ENCODE data around the gene GRID1.
A peak's percentile ranks its signal among the peaks of the same experiment; 100 is the strongest.

The GRID1 gene

DNA sequence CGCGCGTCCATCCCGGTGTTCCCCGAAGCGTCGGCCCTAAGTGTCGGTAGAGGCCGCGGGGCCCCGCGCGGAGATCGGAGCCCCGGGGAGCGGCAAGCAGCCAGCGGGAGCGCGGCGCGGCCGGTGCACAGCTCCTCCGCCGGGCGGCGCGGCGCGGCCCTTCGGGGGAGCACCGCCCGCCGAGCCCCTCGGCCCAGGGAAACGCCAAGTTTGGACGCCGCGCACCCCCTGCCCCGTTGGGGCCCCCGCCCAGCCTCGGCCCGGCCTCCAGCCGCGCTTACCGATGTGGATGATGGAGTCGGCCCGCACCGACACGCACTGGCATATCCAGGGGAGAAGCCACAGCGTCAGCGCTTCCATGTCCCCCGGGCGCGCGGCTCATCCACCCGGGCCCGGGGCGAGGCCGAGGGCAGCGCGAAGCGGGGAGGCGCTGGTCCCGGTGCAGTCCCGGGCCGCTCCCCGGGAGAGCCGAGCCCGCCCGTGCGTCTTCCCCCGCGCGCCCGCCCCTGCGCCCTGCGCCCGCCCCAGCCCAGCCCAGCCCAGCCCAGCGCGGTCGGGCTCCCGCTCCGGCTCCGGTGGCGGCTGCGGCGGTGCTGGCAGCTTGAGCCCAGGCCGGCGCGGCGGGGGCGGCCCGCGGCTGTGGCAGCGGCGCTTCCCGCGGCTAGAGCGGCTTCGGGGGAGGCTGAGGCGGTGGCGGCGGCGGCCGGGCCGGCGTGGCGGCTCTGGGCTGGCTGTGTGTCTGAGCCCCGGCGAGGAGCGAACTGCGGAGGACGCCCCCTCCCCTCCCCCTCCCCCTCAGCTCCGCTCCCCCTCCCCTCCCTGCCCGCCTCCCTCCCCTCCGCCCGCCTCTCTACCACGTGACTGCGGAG, at the start of gene GRID1:
Gene GRID1 (minus strand): TSS at position 763 of the 869 bp plus-strand sequence.
- DNase-seq (peak in 1 of 2 donors; percentile 18), ATAC-seq (peak; percentile 29)
- peaks cover 28% of the 10 kb centered on the region for H3K4me1 Mint-ChIP-seq
- peaks cover 91% of the 10 kb centered on the region for H3K27me3 Mint-ChIP-seq
- H3K4me3 Mint-ChIP-seq, result peak within 1 kb of the TSS; percentile 66 to 73
- H3K9me3 Mint-ChIP-seq, result no peaks in the 10 kb centered on the region
- no peak within 1 kb of the TSS for H3K27ac Mint-ChIP-seq

DNA sequence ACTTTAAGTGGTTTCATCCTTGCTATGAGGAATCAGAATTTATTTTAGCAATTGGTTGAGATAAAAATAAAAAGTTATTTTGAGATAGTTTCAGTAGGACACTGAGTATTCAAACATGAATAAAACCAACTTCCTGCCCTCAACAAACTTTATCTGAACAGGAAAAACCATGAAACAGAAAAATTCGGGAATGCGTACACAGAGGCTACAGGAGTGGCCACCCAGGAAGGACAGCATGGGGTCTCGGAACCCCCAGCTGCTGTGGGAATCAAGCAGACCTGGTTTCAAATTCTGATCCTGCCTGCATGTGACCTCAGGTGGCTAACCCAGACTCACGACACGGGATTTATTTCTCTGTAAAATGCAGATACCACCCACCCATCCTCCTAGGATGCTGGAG, 49.0 kb upstream of the GRID1 start:
- DNase-seq, result no peak
- Mint-ChIP-seq H3K4me1 (peaks cover 64% of the 10 kb centered on the region), H3K27ac (no peak overlapping the region), H3K4me3 (no peak overlapping the region), H3K9me3 (peaks cover 6 to 8% of the 10 kb centered on the region in 2 donors), H3K27me3 (no peaks in the 10 kb centered on the region)
- no peak for ATAC-seq

DNA sequence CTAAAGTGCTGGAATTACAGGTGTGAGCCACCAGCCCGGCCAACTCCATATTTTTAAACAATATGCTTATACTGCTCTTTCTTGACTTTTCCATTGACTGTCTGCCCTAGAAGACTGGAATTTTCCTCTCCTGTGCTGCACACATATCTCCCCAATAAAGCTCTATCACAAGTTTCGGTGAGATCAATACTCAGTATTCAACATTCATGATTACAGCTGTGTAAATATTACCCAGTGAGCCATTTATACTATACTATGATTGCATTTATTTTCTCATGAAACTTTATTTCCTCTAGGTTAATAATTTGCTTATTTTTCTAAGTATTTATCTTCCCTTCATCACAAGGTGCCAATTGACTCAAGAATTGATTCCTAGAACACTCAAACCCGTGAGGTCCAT, 48.5 kb upstream of the GRID1 start:
- H3K27me3 Mint-ChIP-seq, result no peaks in the 10 kb centered on the region
- peak overlapping the region; percentile 5 to 34 for H3K4me3 Mint-ChIP-seq
- DNase-seq, result no peak
- peaks cover 67% of the 10 kb centered on the region for H3K4me1 Mint-ChIP-seq
- H3K27ac Mint-ChIP-seq, result peak overlapping the region in 1 of 2 donors; percentile 4
- ATAC-seq, result no peak
- peaks cover 7 to 10% of the 10 kb centered on the region in 2 donors for H3K9me3 Mint-ChIP-seq

DNA sequence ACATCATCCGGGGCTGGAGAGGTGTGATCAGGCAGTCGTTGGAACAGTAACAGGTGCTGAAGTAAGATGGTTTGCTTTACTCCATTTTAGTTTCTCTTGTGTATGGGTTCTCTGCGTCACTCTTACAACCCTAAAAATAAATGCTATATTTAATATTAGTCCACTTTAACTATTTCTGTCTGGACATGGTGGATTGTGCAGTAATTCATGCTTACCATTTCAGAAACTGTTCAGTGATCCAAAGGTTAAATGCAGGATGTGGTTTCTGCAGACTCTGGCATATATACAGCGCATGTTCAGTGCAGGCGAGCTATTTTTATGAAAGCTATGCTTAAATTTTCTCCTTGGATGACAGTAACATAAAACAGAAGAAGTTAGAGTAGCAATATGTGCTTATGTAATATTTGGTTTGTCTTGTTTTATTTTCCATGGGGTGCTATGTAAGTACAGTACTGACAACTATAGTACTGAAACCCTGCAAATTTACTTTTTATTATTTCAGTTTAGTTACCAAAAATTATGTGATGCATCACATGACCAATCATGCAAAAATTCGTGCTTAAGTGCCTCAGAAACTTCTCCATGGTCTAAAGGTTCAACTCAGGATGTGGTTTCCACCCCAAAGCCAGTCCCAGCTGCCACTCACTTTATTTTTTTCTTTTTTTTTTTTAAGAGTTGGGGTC, 46.6 kb upstream of the GRID1 start:
- peak overlapping the region; percentile 90 to 95 for H3K27ac Mint-ChIP-seq
- peaks cover 7 to 10% of the 10 kb centered on the region in 2 donors for H3K9me3 Mint-ChIP-seq
- ATAC-seq (peak; percentile 79), DNase-seq (peak in 1 of 2 donors; percentile 30)
- H3K4me3 Mint-ChIP-seq, result peak overlapping the region; percentile 44 to 64
- H3K27me3 Mint-ChIP-seq, result no peaks in the 10 kb centered on the region
- H3K4me1 Mint-ChIP-seq, result peaks cover 57% of the 10 kb centered on the region

DNA sequence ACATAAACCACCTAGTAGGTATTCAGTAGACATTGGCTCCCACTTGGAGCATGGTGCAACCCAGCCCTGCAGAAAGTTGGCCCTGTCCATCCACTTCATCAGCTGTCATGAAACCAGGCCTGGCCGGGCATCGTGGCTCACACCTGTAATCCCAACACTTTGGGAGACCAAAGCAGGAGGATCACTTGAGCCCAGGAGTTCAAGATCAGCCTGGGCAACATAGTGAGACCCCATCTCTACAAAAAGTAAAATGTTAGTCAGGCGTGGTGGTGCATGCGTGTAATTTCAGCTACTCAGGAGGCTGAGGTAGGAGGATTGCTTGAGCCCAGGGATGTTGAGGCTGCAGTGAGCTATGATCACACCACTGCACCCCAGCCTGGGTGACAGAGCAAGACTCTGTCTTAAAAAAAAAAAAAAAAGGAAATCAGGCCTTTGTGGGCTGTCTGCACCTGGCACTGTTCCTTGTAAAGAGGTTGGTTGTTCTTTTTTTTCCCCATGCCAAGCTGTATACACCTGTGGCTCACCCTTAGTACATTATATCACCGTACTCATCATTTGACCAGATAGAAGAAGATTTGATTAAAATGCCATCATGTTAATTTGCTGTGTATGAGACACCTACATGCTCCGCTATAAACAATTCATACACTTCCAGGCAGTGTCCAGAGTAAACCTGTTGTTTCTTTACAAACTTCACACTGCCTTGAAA, 45.4 kb upstream of the GRID1 start:
- Mint-ChIP-seq H3K27ac (peak overlapping the region; percentile 90 to 95), H3K4me1 (peaks cover 52% of the 10 kb centered on the region), H3K9me3 (peaks cover 7 to 10% of the 10 kb centered on the region in 2 donors), H3K27me3 (no peaks in the 10 kb centered on the region), H3K4me3 (peak overlapping the region; percentile 64 to 76)
- DNase-seq (no peak), ATAC-seq (peak; percentile 17)

DNA sequence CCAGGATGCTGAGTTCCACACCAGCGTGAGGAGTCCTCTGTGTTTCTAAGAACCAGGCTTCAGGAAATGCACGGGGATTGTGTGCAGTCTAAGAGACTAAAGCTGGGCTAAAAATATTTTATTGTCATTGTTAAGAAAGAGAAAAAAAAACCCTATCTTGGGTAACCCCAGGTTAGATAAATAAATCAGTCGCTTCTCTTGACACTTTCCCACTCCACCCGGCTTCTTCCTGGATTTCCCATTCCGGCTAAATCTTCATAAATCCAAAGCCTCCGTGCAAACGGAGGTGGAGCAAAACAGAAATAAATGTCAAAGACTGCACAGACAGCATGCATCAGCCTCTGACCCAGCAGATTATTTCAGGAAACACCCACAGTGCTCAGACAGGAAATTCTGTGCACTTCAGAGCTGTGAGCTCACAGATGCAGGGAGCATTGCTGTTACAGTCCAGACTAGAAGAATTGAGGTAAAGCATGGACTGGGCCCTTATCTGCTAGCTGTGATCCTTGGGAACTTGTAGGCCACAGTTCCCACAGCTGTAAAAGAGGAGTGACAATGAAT, 44.8 kb upstream of the GRID1 start:
- H3K4me1 Mint-ChIP-seq, result peaks cover 52% of the 10 kb centered on the region
- H3K27ac Mint-ChIP-seq, result peak overlapping the region; percentile 90 to 95
- peak; percentile 84 for ATAC-seq
- H3K27me3 Mint-ChIP-seq, result no peaks in the 10 kb centered on the region
- peak overlapping the region; percentile 51 to 76 for H3K4me3 Mint-ChIP-seq
- peaks cover 7 to 10% of the 10 kb centered on the region in 2 donors for H3K9me3 Mint-ChIP-seq
- peak in 1 of 2 donors; percentile 31 for DNase-seq

DNA sequence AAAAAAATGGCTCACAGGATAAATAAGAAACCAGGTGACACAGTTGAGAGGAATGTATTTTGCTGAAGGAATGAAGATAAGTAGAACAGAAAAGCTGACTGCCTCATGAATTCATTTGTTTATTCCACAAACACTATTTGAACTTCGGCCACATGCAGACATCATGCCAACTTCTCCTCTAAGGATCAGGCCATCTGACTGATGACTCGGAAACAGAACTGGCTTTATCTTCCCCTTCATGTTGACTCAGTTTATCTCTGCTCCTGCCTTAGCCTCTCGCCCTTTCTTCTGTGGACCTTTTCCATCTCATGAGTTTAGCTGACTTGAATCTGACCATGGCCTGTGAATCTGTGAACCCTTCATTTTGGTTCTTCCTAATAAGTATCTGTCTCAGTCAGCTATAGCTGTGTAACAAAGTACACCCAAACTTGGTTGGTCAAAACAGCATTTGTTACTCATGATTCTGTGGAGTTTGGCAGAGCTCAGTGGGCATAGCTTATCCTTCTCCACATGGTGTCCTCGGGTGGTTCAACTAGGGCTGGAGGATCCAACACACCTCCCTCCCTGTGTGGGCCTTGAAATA, 44.0 kb upstream of the GRID1 start:
- no peak for ATAC-seq
- Mint-ChIP-seq H3K27ac (peak overlapping the region in 1 of 2 donors; percentile 95), H3K27me3 (no peaks in the 10 kb centered on the region), H3K4me3 (peak overlapping the region in 1 of 2 donors; percentile 51), H3K9me3 (peaks cover 7 to 10% of the 10 kb centered on the region in 2 donors), H3K4me1 (peaks cover 47% of the 10 kb centered on the region)
- DNase-seq, result no peak

DNA sequence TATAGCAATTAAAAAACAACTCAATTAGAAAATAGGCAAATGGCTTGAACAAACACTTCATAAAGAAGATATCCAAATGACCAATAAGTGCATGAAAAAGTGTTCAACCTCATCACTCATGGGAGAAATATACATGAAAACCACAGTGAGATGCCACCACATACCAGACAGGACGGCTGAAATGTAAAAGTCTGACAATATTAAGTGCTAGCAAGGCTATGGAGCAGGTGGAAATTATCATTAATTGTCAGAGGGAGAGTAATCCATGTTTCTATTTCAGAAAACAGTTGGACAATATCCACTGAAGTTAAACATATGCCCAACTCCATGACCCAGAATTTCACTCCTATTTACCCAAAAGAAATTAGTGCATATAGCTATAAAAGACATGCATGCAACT, 42.6 kb upstream of the GRID1 start:
- Mint-ChIP-seq H3K4me1 (peaks cover 33% of the 10 kb centered on the region), H3K27me3 (no peaks in the 10 kb centered on the region), H3K4me3 (no peak overlapping the region), H3K9me3 (peaks cover 7 to 10% of the 10 kb centered on the region in 2 donors), H3K27ac (no peak overlapping the region)
- DNase-seq, result no peak
- ATAC-seq, result no peak

DNA sequence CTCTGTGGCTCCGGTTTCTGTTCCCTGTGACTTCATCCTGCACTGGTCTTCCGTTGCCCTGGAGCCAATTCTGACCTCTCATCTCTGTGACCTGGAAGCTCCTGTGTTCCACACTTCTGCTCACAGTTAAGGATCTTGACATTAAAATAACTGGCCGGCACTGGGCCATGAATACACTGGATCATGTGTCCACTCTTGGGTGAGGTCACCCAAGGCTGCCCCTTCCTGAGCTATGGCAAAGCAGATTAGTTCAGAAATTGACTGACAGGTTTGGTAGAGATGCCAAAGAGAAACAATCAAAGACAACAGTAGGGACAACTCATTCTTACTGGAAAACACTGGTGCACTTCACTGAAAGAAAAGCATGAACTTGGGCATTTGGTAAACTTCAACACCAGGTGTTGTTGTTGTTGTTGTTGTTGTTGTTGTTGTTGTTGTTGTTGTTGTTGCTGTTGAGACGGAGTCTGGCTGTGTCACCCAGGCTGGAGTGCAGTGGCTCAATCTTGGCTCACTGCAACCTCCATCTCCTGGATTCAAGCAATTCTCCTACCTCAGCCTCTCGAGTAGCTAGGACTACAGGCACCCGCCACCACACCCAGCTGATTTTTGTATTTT, 36.7 kb upstream of the GRID1 start:
- no peak overlapping the region for H3K4me3 Mint-ChIP-seq
- H3K27me3 Mint-ChIP-seq, result peaks cover 7% of the 10 kb centered on the region
- peak overlapping the region in 1 of 2 donors; percentile 54 for H3K27ac Mint-ChIP-seq
- peaks cover 28% of the 10 kb centered on the region for H3K4me1 Mint-ChIP-seq
- ATAC-seq (no peak), DNase-seq (no peak)
- no peaks in the 10 kb centered on the region for H3K9me3 Mint-ChIP-seq

DNA sequence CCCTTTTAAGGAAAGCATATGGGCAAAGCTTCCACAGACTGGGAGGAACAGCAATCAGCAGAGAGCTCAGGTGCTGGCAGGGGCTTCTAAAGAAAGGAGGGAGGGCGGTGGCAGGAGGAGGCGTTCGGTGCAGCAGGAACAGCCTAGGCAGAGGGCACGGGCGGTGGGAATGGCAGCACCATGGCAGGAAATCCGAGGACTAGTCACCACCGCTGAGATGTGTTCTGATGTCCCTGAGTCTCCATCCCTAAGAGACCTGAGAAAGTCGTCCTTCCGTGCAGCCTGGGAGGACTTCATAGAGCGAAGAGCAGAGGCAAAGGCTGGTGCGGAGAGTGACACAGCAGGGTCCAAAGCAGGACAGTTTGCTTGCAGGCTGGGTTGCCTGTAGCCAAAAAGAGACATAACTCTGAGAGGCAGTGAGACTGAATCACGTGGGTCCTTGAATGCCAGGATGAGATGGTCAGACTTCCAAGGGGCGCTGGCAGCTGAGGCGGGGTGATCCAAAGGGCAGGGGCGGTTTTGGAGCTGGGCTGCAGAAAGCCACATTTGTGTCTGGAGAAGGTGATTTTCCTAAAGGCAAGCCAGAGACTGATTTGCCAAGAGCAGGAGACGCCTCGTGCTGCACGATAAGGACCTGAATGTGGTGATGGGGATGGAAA, 35.8 kb upstream of the GRID1 start:
- Mint-ChIP-seq H3K4me3 (peak overlapping the region; percentile 85 to 92), H3K27me3 (peaks cover 7% of the 10 kb centered on the region), H3K9me3 (no peaks in the 10 kb centered on the region), H3K4me1 (peaks cover 28% of the 10 kb centered on the region), H3K27ac (peak overlapping the region in 1 of 2 donors; percentile 75)
- ATAC-seq (no peak), DNase-seq (no peak)

DNA sequence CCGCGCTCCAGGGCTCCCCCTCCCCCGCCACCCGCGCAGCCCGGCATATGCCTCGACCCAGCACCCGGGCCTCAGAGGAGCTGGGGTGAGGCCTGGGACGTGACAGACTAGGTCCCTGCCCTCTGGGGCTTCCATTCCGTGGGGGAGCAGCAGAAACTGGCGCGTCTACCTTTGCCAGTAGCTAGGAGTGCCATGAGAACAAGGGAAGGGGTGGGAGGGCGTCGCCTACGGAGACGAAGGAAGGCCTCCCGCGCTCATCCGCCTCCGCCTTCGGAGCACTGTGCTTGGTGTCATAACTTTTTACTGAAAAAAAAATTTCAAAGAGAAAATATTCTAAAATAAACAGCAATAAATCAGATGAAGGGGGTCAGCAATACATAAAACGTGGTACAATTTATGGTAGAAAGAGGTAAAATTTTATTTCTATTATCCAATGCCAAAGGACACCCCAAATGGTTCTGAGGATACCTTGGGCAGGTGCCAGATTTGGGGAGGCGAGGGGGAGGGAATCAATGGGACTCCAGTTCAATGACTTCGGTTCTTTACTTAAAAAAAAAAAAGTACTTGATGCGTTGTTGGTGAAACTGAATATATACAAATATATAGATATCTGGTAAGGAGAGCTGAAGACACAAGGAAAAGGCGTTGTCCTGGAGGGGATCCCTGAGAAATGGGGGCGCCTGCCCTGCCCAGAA, 35.1 kb upstream of the GRID1 start:
- peak overlapping the region; percentile 83 to 86 for H3K27ac Mint-ChIP-seq
- DNase-seq, result peak; percentile 44 to 52
- H3K4me3 Mint-ChIP-seq, result peak overlapping the region; percentile 85 to 92
- no peaks in the 10 kb centered on the region for H3K9me3 Mint-ChIP-seq
- peak; percentile 11 for ATAC-seq
- peaks cover 28% of the 10 kb centered on the region for H3K4me1 Mint-ChIP-seq
- H3K27me3 Mint-ChIP-seq, result peaks cover 7% of the 10 kb centered on the region

DNA sequence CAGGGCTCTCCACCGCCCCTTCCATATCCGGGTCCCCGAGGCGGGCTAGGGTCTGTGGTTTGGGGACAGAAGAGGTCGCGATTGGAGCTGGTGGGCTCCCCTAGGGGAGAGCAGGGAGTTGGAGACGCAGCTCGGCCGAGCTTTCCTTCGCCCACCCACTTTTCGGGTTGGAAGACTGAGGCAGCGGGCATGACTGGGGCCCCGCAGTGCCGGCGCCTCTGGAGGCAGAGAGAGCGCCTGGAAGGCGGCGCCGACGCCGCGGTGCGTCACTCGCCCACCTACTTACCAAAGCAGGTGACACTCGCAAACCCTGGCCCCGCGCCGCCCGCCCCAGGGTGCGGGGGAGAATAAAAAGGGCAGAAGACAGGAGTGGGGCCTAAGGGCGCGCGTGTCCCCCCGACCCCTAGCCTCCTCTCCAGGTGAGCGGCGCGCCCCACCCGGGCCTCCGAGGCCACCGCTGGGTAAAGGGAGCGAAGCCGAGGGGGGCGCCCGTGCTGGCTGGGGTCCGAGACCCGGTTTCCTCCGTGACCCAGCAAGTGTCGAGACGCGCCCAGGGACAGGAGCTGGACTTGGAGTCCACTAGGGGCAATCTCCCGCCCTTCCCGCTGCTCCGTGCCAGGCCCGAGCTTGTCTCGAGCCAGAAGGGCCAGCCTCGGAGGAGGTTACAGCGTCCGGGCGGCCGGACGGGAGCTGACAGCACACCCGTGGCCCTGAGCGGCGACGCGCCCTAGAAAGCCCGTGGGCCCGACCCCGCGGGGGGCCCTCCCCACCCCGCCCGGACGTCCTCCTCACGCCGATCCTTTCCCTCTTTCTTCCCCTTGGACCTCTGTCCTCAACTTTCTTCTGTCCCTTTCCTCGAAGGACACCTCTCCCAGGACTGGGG, 34.4 kb upstream of the GRID1 start:
- H3K4me1 Mint-ChIP-seq, result peaks cover 28% of the 10 kb centered on the region
- H3K9me3 Mint-ChIP-seq, result no peaks in the 10 kb centered on the region
- H3K27me3 Mint-ChIP-seq, result peaks cover 7% of the 10 kb centered on the region
- peak overlapping the region; percentile 90 to 95 for H3K27ac Mint-ChIP-seq
- DNase-seq (peak; percentile 81 to 84), ATAC-seq (peak; percentile 68)
- peak overlapping the region; percentile 85 to 92 for H3K4me3 Mint-ChIP-seq
